ENCODE data around the gene PRR19.
A peak's percentile ranks its signal among the peaks of the same experiment; 100 is the strongest.

Gene PRR19

DNA sequence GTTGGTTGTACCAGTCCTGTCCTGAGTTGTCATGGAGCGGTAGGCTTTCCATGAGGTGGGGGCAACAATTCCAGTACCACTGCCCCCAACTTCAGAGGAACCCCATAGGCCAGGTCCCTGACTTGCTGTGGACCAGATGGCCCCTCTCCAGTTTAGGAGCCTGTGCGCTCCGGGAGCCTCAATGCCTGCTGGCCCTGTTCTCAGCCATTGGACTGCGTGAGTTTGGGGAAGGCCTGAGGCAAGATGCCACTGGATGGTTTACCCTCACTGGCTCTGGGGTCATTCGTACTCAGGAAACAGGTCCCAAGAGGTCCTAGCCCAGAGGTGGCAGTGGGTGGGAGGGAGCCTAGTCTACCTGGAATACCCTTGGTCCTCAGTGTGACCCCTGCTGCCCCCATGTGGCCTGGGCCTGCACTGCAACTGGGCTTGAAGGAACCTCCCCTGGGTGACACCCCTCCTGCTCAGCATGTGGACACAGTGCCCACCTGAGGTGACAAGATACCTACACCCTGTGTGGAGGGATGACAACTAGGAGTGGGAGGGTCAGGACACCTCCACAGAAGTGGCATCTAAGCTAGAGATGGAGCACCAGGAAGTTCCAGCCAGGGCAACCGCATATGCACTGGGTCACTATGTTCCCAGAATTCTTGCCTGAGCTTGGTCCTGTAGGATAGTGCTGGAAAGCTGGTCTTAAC, 6.0 kb upstream of the PRR19 start:
- DNase-seq (ENCODE audit: low spot score), result peak; percentile 80

DNA sequence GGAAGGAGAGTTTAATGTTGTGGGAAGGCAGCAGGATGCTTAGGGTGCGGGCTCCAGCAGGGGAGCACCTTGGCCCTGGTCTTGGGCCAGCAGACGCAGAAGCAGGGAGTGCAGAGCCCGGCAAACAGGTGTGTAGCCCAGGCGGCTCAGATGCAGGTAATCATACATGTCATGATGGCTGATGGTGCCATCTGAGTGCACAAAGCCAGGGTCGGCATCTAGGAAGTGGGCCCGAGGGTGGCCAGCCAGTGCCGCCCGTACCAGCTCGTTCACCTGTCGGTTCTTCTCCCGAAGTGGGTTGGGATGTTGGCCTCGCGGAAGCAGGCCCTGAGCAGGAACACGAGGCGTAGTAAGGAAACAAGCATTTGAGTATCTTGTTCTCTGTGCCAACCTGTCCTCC, 4.9 kb upstream of the PRR19 start:
- DNase-seq (ENCODE audit: low spot score), result no peak

DNA sequence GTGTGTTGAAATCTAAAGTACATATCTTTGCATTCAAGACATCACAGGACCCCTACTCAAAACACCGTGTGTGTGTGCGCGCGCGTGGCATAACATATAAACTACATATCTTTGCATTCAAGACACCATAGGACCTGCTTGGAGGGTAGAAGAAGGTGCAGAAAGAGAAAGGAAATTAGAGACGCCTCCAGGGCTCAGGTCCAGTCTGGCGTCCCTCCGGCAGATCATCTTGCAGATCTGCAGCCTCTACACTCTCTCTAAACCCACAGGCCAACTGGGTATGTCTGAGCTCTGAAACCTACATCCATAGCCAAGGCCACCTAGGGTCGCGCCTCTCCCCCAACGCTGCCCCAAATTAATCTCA, 1.2 kb downstream of the PRR19 start:
- no peak for DNase-seq (ENCODE audit: low spot score)

DNA sequence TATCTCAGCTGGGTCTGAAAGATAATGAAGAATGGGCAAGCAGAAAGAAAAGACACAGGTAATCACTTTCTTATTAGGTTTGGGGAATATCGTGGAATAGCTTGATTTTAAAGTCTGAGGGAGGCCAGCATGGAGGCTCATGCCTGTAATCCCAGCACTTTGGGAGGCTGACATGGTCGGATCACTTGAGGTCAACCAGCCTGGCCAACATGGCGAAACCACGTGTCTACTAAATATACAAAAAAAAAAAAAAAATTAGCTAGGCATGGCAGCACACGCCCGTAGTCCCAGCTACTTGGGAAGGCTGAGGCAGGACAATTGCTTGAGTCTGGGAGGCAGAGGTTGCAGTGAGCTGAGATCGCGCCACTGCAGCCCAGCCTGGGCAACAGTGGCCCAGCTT, 1.9 kb downstream of the PRR19 start:
- DNase-seq (ENCODE audit: low spot score), result no peak

DNA sequence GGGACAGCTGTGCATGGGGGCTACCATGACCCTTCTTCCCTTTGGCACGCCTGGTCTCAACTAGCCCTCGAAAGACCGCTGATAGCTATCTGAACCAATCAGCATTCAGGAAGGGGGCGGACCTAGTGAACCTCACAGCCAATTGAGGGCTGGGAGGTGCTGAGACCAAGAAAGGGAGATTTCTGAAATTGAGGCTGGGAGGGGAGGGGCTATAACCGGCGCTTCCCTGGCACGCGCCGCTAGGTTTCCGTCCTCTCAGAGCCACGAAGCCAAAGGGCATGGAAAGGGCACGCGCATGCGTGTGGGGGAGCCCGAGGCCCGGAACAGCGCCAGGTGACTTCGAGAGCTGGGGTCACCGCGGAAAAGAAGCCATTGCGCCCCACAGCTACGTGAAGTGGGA, 4.7 kb downstream of the PRR19 start:
- DNase-seq (ENCODE audit: low spot score), result no peak

DNA sequence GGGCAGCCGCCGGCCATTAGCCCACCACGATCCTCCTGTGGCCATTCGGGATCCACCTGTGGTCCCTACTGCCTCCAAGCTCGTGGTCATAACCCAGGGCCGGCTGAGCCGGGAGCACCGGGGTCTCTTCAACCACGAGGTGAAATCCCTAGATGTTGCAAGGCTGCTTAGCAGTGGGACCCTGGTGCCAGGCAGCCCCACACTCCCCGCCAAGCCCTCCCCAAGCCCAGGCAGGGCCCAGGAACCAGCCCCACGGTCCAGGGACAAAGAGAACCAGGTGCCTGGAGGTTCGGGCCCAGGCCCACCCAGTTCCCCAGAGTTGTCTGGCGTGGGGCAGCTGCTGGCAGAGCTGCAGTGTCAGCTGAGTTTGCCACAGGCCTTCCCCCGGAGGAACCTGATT, 7.8 kb downstream of the PRR19 start:
- no peak for DNase-seq (ENCODE audit: low spot score)

DNA sequence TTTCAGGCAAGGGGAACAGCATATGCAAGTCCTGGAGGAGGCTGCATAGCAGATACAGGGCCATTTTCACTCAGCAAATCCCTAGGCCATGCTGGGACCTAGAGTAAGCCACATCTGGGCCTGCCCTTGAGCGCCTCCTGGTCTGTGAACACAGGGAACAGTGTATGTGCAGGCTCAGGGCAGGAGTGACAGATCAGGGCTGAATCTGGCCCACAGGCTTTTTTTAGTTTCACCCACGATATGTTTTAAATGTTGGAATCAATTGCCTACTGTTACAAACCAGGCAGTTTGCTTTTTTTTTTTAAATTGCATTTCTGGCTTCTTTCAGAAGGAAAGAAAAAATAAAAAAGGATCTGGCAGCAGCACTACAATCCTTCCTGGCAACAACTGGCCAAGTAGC, 9.7 kb downstream of the PRR19 start:
- DNase-seq (ENCODE audit: low spot score), result no peak

DNA sequence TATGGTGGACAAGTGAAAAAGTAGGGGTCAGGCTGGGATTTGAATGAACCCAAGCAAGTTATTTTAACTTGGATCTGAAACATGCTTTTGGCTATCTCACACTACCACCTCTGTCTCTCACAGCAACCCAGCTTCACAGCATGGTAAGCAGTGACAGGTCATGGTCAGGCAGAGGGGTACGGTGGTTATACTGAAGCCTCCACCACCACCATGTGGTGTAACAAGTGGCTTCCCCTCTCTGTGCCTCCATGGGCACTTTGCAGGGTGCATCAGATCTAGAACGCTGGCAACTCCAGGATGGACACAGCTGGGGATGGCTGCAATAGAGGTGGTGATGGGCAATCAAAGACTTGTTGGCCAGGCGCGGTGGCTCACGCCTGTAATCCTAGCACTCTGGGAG, 10.4 kb downstream of the PRR19 start:
- no peak for DNase-seq (ENCODE audit: low spot score)

DNA sequence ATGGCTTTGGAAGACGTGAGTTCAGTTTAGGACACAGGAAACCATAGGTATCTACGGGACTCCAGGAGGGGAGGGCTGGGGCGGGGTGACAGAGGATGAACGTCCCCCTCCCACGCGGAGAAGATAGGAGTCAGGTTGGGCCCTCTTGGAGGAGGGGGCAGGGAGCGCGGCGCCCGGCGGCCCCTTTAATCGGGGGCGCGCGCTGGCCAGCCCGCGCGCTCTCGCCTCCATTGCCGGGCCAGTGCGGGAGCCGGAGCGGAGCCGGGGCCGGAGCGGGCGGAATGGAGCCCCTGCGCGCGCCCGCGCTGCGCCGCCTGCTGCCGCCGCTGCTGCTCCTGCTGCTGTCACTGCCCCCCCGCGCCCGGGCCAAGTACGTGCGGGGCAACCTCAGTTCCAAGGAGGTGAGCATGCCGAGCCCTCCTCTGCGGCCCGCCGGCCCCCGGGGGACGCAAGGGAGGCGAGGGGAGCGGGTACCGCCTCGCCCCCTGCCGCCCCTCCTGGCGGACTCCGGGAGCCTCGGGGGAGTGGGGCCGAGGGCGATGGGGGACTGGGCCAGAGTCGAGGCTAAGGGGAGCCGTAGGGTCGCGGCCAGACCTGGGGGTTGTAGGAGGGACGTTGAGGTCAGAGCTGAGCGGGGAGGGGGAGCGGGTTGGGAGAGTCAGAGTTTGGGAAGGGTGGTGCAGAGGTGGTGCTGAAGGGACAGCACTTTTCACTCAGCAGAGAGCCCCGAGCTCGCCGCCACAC, 11.3 kb downstream of the PRR19 start, which contains the start of gene TMEM145:
Gene TMEM145 (plus strand): TSS at position 214 of the 744 bp plus-strand sequence. CDS start 68 bp downstream, at position 282.
- peak; percentile 90 for DNase-seq (ENCODE audit: low spot score)

DNA sequence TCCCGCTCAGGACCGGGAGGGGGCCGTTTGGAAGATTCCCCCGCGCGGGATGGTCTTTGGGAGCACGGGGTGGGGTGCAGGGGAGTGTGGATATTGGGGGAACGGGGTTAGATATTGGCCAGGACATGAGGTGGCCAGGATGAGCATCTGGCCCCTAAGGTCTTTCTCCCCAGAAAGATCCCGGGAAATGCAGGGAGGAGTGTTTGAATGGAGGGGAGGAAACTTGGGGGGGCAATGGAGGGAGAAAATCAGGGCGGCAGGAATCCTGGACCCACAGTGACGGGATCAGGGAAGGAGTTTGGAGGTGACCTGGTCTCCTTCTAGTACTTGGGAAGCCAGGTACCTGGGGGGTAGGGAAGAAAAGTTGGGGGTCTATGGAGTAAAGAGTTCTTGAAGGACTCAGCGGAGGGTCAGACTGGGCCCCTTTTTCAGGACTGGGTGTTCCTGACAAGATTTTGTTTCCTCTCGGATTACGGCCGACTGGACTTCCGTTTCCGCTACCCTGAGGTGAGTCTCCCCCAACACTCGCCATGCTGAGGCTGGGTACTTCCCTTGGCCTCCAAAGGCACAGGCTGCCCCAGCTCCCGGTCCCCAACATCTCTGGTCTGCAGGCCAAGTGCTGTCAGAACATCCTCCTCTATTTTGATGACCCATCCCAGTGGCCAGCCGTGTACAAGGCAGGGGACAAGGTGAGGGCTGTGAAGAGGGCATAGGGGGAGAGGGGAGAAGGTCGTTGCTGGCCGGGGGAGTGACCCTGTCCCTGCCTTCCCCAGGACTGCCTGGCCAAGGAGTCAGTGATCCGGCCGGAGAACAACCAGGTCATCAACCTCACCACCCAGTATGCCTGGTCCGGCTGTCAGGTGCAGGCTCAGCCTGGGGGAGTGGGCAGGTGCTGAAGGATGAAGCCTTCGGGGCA, 12.2 kb downstream of the PRR19 start:
- DNase-seq (ENCODE audit: low spot score), result no peak

DNA sequence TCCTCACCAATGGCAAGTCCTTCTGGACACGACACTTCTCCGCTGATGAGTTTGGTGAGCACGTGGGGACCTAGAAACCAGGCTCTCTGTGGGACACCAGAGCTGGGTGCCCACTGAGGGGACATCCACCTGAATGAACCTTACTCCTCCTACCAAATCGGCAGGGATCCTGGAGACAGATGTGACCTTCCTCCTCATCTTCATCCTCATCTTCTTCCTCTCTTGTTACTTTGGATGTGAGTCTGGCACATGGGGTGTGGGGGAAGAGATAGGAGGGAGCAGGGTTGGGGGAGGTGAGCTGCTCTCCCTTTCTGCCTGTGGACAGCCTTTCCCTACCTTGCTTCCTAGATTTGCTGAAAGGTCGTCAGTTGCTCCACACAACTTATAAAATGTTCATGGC, 13.1 kb downstream of the PRR19 start:
- DNase-seq (ENCODE audit: low spot score), result no peak

DNA sequence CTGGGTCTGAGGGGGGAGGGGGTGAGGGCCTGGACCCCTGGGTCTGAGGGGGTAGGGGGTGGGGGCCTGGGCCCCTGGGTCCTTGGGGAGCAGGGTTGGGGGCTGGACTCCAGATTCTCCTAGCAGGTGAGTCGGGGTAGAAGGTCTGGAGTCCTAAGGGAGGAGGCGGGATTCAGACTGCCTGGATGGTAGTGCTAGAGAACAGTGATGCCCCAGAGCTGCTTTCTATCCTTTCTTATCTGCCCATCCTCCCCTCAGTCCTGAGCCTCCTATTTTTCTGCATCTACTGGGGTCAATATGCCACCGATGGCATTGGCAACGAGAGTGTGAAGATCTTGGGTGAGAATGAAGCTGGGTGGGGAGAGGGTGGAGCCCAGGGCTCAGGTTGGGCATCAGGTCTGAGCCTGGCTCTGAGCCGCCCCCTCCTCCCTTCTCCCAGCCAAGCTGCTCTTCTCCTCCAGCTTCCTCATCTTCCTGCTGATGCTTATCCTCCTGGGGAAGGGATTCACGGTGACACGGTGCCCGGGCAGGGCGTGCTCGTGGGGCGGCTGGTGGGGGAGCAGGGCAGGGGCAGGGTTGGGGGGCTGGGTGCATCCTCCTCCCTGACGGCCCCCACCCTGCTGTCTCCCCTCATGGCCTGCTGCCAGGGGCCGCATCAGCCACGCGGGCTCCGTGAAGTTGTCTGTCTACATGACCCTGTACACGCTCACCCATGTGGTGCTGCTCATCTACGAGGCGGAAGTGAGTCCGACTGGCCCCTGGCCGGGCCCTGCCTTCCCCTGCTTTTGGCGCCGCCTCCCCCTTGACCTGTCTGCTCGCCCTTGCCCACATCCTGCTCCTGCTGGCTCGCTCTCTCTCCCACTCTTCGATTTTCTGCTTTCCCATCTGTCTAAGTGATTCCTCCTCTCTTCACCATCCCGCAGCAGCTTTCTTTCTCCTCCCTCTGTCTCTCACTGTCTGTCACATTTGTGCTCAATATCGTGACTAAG, 14.6 kb downstream of the PRR19 start:
- DNase-seq (ENCODE audit: low spot score), result no peak

DNA sequence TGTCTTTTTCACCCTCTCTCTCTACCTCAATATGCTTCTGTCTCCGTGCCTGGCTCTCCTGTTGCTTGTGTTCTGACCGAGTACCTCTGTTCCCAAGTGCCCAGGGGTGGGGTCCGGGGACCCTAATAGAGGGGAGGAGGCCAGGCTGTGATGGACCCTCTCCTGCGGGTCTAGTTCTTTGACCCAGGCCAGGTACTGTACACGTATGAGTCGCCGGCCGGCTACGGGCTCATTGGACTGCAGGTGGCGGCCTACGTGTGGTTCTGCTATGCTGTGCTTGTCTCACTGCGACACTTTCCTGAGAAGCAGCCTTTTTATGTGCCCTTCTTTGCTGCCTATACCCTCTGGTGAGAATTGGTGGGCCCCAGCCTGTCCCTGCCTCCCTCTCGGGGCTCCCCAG, 15.6 kb downstream of the PRR19 start:
- no peak for DNase-seq (ENCODE audit: low spot score)

DNA sequence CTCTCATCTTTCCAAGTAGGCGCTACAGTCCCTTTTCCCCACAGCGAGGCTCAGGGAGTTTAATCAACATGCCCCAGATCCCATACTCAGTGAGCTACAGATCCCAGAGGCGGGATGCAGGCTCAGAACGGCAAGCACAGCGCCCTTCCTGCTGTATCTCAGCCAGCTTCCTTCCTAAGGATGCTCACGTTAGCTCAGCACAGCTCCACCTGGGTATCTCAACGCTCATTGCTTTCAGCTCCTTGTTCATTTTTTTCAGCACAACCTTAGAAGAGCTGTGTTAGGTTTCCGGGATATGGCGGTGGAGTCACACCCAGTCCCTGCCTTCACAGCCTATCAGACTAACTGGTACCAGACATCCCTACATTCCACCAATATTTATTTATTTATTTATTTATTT, 20.4 kb downstream of the PRR19 start:
- DNase-seq (ENCODE audit: low spot score), result no peak

DNA sequence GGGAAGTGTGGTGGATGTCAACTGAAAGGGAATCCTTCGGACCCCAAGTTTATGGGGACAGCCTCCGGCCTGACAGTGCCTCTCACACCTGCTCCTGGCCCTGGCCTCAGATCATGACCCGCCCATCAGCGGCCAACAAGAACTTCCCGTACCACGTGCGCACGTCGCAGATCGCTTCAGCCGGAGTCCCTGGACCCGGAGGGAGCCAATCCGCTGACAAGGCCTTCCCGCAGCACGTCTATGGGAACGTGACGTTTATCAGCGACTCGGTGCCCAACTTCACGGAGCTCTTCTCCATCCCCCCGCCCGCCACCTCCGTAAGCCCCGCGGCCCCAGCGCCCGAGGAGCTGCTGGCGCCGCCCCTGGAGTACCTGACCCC, 21.5 kb downstream of the PRR19 start:
- no peak for DNase-seq (ENCODE audit: low spot score)

DNA sequence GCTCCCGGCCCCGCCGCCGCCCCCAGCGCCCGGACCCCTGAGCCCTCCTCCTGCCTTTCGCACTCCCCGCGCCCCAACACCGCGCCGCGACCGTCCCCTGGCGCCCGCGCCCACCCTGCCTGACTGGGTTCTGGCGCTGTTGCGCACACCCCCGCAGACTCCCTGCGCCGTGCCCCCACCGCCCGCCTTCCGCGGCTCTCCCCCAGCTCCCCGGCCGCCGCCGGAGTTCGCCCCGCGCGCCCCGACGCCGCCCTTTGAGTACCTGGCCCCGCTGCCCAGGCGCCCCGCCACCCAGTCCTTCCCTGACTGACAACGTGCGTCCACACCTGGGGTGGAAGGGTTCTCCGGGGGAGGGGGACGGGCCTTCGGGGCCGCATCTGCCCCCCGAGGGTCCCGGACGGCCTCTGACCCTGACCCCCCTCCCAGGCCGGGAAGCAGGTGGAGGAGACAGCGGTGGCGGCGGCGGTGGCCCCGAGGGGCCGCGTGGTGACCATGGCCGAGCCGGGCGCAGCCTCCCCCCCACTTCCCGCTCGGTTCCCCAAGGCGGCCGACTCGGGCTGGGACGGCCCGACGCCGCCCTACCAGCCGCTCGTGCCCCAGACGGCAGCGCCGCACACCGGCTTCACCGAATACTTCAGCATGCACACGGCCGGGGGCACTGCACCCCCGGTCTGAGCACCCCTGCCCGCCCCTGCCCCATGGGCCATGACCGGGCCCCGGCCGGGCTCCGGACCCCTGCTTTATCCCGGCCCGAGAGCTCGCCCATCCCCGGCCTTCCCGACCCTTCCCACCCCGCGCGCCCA, 22.1 kb downstream of the PRR19 start:
- DNase-seq (ENCODE audit: low spot score), result peak; percentile 46

DNA sequence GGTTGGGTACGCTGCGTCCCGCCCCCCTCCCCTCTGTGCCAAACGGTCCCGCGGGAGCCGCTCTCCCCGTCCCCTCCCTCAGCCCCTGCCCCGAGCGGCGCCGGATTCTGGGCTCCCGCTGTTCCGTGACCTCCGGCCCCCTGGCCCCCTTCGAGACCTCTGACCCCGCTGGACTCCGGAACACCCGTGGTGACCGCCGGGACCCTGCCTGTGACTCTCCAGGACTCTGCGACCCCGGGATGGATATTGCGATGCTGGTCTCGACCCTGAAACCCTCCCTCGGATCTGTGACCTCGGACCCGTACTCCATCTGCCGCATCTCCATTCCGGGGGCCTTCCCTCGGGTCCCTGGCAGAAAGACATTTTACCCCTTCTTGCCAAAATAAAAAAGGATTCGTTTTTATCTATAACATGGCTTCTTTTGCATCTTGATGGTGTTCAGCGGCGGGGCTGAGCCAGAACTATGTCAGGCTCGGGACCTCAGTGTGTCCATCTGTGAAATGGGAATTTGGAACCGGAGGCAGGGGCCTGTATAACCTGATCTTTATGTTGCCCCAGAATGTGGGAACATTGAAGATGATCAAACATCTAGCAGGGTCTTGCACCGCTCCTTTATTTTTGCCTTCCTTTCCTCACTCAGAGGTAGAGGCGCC, 22.8 kb downstream of the PRR19 start:
- no peak for DNase-seq (ENCODE audit: low spot score)

DNA sequence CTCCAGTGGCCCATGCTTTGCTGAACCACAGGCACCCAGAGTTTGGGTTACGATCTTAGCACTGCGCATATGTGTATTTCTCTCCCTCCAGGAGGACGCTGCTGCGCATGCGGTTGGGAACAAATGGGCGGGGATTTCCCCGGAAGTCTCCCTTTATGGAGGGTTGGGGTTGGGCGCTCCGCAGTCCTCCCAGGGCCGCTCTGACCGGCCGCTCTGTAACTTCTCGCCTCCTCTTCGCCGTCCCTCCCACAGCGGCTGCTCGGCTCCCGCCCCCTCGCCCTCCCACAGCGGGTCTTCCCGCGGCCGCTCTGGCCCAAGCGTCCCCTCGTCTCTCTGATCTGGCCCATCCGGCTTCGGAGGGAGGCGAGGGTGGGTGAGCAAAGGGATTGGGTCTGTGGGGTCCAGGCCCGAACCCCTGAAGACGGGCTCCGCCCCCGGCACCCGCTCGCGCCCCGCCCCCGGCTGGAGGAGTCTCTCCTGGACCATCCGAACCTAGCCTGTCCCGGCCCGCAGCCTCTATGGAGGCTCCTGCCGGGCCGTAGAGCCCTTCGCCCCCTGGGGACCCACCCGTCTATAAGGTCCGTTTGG, 23.5 kb downstream of the PRR19 start, which contains the start of gene MEGF8:
Gene MEGF8 (plus strand): TSS at position 328 of the 588 bp plus-strand sequence. CDS start 609 bp downstream, outside the sequence.
- DNase-seq (ENCODE audit: low spot score), result peak; percentile 100

DNA sequence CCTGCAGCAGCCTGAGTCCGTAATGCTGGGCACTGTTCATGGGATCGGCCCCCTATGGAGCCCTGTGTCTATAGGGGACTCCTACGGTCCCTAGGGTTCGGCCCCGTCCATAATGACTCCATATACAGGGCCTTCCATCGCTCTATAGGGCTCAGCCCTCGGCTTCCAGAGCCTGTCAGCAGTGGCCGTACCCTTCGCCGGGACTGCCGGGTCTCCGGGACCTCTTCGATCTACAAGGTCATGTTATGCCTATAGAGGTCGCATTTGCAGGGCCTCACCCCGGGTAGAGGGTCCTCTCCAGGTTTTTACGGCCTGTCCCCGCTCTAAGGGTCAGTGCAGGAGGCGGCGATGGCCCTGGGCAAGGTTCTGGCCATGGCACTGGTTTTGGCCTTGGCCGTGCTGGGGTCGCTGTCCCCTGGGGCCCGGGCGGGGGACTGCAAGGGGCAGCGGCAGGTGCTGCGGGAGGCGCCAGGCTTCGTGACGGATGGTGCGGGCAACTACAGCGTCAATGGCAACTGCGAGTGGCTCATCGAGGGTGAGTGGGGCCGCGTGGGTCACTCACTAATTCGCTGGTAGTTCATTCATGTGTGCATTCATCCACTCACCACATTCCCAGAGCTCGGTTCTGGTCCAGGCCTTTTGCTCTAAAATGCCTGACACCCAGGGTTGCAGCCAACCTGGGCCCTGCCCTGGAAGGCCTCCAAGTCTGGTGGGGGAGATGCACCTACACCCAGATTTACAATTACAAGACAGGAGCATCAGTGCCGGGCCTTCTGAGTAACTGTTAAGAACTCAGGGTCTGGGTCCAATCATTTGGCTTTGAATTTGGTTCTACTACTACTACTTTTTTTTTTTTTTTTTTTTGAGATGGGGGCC, 24.2 kb downstream of the PRR19 start:
- no peak for DNase-seq (ENCODE audit: low spot score)

All from AG08396 (cell line).